A549 (cell line): Measurements from ENCODE around the gene MGLL. TPM values are rescaled to one million over a fixed set of nuclear protein-coding genes. Genes with fewer than 3 reads are reported as not detected.

Experiments used
- ATAC-seq, 2 experiments: fragments of 200-7000 bp in 1 of 2; fragments of >200 bp in 1 of 2; cut with Nextera tagmentation in 1 of 2; cut with Tn5 transposase in 1 of 2; 3 replicates each; pipeline versions ENCODE4 v1.8.0 to v1.9.1; 2018 to 2020; ENCODE audit warnings: mild to moderate bottlenecking in 1 of 2, moderate library complexity in 1 of 2
- CTCF ChIA-PET: fragments of 300-600 bp; sonication (Branson Sonifier 250); formaldehyde crosslinking; extraction: SDS; loops from one replicate; lab custom pipeline; 2021; ENCODE audit warnings: antibody characterized with exemption, inconsistent platforms; lab: Yijun Ruan, JAX
- POLR2A ChIA-PET: fragments of 350-600 bp; formaldehyde crosslinking; extraction: SDS; loops from one replicate; lab custom pipeline; 2021; ENCODE audit warnings: antibody characterized with exemption, inconsistent platforms; lab: Yijun Ruan, JAX
- DNase-seq, 2 experiments: peaks; one replicate each; pipeline versions ENCODE4 v3.0.0 to v3.0.0-alpha.2; 2011 to 2016; ENCODE audit warnings: low read depth in 1 of 2, low spot score in 1 of 2
- FAIRE-seq: peaks from 2 replicates; lab custom pipeline; 2011; peaks lifted over from hg19 to GRCh38; lab: Jason Lieb, UNC
- H3K27ac ChIP-seq, 2 experiments: fragments of >200 bp; sonication (Bioruptor Twin); formaldehyde crosslinking; 3 replicates each; pipeline ENCODE4 v1.5.1; 2016 to 2017
- H3K4me1 ChIP-seq: fragments of >200 bp; sonication (Bioruptor Twin); formaldehyde crosslinking; 3 replicates; pipeline ENCODE4 v1.6.1; 2016
- H3K4me2 ChIP-seq: fragments of >200 bp; sonication (Bioruptor Twin); formaldehyde crosslinking; 3 replicates; pipeline ENCODE4 v1.6.1; 2016
- H3K4me3 ChIP-seq: fragments of >200 bp; sonication (Bioruptor Twin); formaldehyde crosslinking; 3 replicates; pipeline ENCODE4 v1.5.1; 2016
- H3K9me3 ChIP-seq: fragments of >200 bp; sonication (Bioruptor Twin); formaldehyde crosslinking; 3 replicates; pipeline ENCODE4 v1.6.1; 2016
- BHLHE40 ChIP-seq: IDR thresholded peaks from 2 replicates; pipeline ENCODE4 v1.6.1; 2012; ENCODE audit warnings: low read depth, low read length, inconsistent platforms
- EHMT2 ChIP-seq: fragments of 200-600 bp; sonication (generic); IDR thresholded peaks from 2 replicates; pipeline ENCODE4 v1.6.1; 2016; ENCODE audit warnings: antibody characterized with exemption, low read depth, mild to moderate bottlenecking, moderate library complexity
- ESRRA ChIP-seq: fragments of 150-350 bp; IDR thresholded peaks from 2 replicates; pipeline ENCODE4 v1.6.1; 2014; ENCODE audit warnings: mild to moderate bottlenecking, low read length, borderline replicate concordance
- FOSL2 ChIP-seq, 2 experiments: fragments of 450-650 bp in 1 of 2; fragments of >200 bp in 1 of 2; sonication (Bioruptor Twin) in 1 of 2; formaldehyde crosslinking; IDR thresholded peaks; 2 replicates each; pipeline versions ENCODE4 v1.5.0 to v1.6.1; 2016 to 2020; ENCODE audit warnings: mild to moderate bottlenecking in 1 of 2, moderate library complexity in 1 of 2
- HEYL ChIP-seq: fragments of 250-450 bp; sonication (Bioruptor Pico); IDR thresholded peaks from 2 replicates; pipeline ENCODE4 v1.8.0; 2021; ENCODE audit warnings: mild to moderate bottlenecking, moderate library complexity
- JUN ChIP-seq, 2 experiments: fragments of >200 bp; sonication (Bioruptor Twin); formaldehyde crosslinking; IDR thresholded peaks; 2 replicates in 1 of 2; 3 replicates in 1 of 2; pipeline ENCODE4 v1.6.1; 2016 to 2017
- JUNB ChIP-seq: fragments of >200 bp; sonication (Bioruptor Twin); formaldehyde crosslinking; IDR thresholded peaks from 2 replicates; pipeline ENCODE4 v1.6.1; 2016
- KDM5A ChIP-seq: fragments of 200-600 bp; sonication (generic); IDR thresholded peaks from 2 replicates; pipeline ENCODE4 v1.6.1; 2016; ENCODE audit warnings: antibody characterized with exemption, mild to moderate bottlenecking
- MAFK ChIP-seq: fragments of 450-650 bp; IDR thresholded peaks from 2 replicates; pipeline ENCODE4 v1.6.1; 2014; ENCODE audit not compliant: partially characterized antibody
- MAZ ChIP-seq: fragments of 150-350 bp; IDR thresholded peaks from 2 replicates; pipeline ENCODE4 v1.6.1; 2014; ENCODE audit warnings: antibody characterized with exemption, low read depth, low read length, borderline replicate concordance
- POLR2A ChIP-seq: IDR thresholded peaks from 2 replicates; pipeline ENCODE4 v1.6.1; 2012; ENCODE audit warnings: mild to moderate bottlenecking, low read length
- RAD21 ChIP-seq, 2 experiments: fragments of >200 bp in 1 of 2; sonication (Bioruptor Twin) in 1 of 2; formaldehyde crosslinking in 1 of 2; IDR thresholded peaks in 1 of 2; conservative IDR thresholded peaks in 1 of 2; 2 replicates in 1 of 2; 3 replicates in 1 of 2; pipeline ENCODE4 v1.6.1; 2012 to 2018; ENCODE audit warnings: inconsistent platforms in 1 of 2
- RARB ChIP-seq: fragments of 250-450 bp; sonication (Bioruptor Pico); IDR thresholded peaks from 2 replicates; pipeline ENCODE4 v1.8.0; 2021; ENCODE audit warnings: mild to moderate bottlenecking, moderate library complexity
- RCOR1 ChIP-seq: fragments of 150-350 bp; IDR thresholded peaks from 2 replicates; pipeline ENCODE4 v1.6.1; 2014; ENCODE audit warnings: antibody characterized with exemption, low read length, low read depth
- RNF2 ChIP-seq: fragments of 200-600 bp; sonication (generic); IDR thresholded peaks from 2 replicates; pipeline ENCODE4 v1.6.1; 2016; ENCODE audit warnings: low read depth, mild to moderate bottlenecking, antibody characterized with exemption, moderate library complexity, borderline replicate concordance
- SMC3 ChIP-seq: fragments of >200 bp; sonication (Bioruptor Twin); formaldehyde crosslinking; IDR thresholded peaks from 3 replicates; pipeline ENCODE4 v1.6.1; 2018; ENCODE audit warnings: inconsistent platforms
- SREBF2 ChIP-seq: fragments of 450-650 bp; IDR thresholded peaks from 2 replicates; pipeline ENCODE4 v1.6.1; 2014; ENCODE audit warnings: mild to moderate bottlenecking, moderate library complexity
- WGBS: methylation state at CpG from one replicate; pipeline ENCODE4 v1.1.6; 2017; ENCODE audit errors: missing lambda C conversion rate; 5-methylcytosine and 5-hydroxymethylcytosine counted together
- polyA plus RNA-seq, 4 experiments: library from polyadenylated mRNA; depleted of rRNA in 3 of 4; stranded (reverse); fragments of >200 nt; fragmentation: RNase III in 1 of 4; extraction: RNeasy Plus Mini Kit Qiagen cat#74134 plus additional on column Dnase treatment in 1 of 4; gene quantifications; 2 replicates in 3 of 4; 3 replicates in 1 of 4; pipeline ENCODE4 v1.2.3, GENCODE V29; 2011 to 2017
- TF ChIP-seq, protein P1 (sequence below): fragments of 450-650 bp; IDR thresholded peaks from 2 replicates; pipeline ENCODE4 v1.6.1; 2014; ENCODE audit warnings: antibody characterized with exemption
- TF ChIP-seq, protein P2 (sequence below): fragments of 250-450 bp; sonication (Bioruptor Pico); IDR thresholded peaks from 2 replicates; pipeline ENCODE4 v1.5.0; 2020; ENCODE audit warnings: low read depth, mild to moderate bottlenecking, moderate library complexity
- TF ChIP-seq, protein P3 (sequence below): fragments of >200 bp; sonication (Bioruptor Twin); formaldehyde crosslinking; IDR thresholded peaks from 2 replicates; pipeline ENCODE4 v1.6.1; 2016
- TF ChIP-seq, protein P4 (sequence below): fragments of >200 bp; sonication (Bioruptor Twin); formaldehyde crosslinking; IDR thresholded peaks from 3 replicates; pipeline ENCODE4 v1.5.1; 2016
- TF ChIP-seq, protein P5 (sequence below): fragments of >200 bp; sonication (Bioruptor Twin); formaldehyde crosslinking; IDR thresholded peaks from 3 replicates; pipeline ENCODE4 v1.6.1; 2016
- TF ChIP-seq, protein P6 (sequence below): IDR thresholded peaks from 2 replicates; pipeline ENCODE4 v1.6.1; 2012; ENCODE audit warnings: low read depth, borderline replicate concordance

The MGLL gene
- polyA plus RNA-seq, 2 of the 4 experiments (the other 2 are of a cell fraction), result 38.5 to 41.5 TPM

DNA sequence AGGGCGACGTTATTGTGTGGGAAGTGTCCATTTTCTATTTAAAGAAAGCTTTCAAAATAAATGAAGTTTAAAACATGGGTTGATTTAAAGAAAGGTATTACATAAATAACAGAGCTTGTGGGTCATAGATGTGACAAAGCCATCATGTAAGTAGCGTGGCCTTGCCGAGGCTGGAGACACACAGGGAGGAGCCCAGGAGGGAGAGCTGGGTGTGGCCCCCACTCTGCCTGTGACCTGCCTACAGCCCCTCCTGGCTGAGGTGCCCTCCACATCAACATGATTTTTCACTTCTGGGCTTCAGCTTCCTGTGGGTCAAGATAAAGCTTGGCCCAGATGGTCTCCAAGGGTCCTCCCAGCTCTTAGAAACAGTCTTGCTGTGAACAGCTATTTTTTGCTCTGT lies 12.5 kb upstream of the MGLL start (continued):
- TF ChIP-seq SREBF2, result no peak
- TF ChIP-seq, protein P1, sequence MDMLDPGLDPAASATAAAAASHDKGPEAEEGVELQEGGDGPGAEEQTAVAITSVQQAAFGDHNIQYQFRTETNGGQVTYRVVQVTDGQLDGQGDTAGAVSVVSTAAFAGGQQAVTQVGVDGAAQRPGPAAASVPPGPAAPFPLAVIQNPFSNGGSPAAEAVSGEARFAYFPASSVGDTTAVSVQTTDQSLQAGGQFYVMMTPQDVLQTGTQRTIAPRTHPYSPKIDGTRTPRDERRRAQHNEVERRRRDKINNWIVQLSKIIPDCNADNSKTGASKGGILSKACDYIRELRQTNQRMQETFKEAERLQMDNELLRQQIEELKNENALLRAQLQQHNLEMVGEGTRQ, result no peak
- TF ChIP-seq, all 56 proteins: peak for 0

DNA sequence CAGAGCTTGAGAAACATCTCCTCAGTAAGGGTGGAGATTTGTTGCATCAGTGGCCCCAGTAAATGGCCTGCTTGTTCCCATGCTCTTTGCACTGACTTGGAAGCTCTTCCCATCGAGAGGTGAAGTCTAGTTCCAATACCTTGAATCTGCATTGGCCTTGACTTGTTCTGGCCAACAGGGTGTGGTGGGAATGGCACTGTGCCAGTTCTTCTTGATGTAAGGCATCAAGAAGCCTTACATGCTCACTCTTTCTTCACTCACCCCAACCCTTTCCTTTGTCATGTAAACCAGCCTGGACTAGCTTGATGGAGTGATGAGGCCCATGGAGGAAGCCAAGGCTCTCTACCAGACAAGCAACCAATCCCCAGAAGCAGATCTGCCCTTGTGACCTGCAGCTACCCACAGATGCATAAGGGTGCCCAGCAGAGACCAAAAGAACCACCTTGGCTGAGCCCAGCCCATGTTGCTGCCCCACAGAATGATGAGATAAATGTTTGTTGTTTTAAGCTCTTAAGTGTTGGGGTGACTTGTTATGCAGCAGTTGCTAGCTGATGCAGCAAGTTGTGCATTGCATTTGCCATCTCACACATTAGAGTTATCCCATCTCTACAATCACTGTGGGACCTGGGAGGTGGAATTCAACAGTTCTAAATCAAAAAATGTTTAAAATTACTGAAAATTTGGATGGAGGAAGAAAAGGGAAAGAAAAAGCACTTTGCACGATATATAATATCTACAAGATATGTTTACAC lies 11.1 kb upstream of the MGLL start:
- no peak overlapping the region for H3K4me2 ChIP-seq
- ChIA-PET POLR2A (no interaction called here), CTCF (interaction anchor here (1.0 to 1.9 kb wide), 3 partner anchors 14 to 181 kb away, joined by 3 to 6 read pairs (median 3); no protein-coding TSS in a partner anchor)
- no peak overlapping the region for H3K27ac ChIP-seq
- H3K4me1 ChIP-seq, result 0 out of 3 replicates have a peak, but pooled peaks cover 3% of the 10 kb centered on the region
- no peak overlapping the region for H3K4me3 ChIP-seq
- ATAC-seq, result no peak
- TF ChIP-seq ESRRA (no peak), RNF2 (no peak), FOSL2 (IDR thresholded peaks at IDR 0.05) (no peak), FOSL2 (CRISPR knock-in tag; IDR thresholded peaks at IDR 0.05) (no peak), RARB (CRISPR knock-in tag) (no peak), HEYL (CRISPR knock-in tag) (no peak), MAFK (no peak), RAD21 (conservative IDR thresholded peaks at IDR 0.05 in 1 of 2, IDR thresholded peaks at IDR 0.05 in 1 of 2) (no peak), MAZ (no peak), JUN (IDR thresholded peaks at IDR 0.05) (no peak)
- TF ChIP-seq, protein P2, sequence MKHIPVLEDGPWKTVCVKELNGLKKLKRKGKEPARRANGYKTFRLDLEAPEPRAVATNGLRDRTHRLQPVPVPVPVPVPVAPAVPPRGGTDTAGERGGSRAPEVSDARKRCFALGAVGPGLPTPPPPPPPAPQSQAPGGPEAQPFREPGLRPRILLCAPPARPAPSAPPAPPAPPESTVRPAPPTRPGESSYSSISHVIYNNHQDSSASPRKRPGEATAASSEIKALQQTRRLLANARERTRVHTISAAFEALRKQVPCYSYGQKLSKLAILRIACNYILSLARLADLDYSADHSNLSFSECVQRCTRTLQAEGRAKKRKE, result no peak
- TF ChIP-seq, protein P1, result no peak
- TF ChIP-seq, protein P3, sequence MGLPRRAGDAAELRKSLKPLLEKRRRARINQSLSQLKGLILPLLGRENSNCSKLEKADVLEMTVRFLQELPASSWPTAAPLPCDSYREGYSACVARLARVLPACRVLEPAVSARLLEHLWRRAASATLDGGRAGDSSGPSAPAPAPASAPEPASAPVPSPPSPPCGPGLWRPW, result no peak
- TF ChIP-seq, protein P4, sequence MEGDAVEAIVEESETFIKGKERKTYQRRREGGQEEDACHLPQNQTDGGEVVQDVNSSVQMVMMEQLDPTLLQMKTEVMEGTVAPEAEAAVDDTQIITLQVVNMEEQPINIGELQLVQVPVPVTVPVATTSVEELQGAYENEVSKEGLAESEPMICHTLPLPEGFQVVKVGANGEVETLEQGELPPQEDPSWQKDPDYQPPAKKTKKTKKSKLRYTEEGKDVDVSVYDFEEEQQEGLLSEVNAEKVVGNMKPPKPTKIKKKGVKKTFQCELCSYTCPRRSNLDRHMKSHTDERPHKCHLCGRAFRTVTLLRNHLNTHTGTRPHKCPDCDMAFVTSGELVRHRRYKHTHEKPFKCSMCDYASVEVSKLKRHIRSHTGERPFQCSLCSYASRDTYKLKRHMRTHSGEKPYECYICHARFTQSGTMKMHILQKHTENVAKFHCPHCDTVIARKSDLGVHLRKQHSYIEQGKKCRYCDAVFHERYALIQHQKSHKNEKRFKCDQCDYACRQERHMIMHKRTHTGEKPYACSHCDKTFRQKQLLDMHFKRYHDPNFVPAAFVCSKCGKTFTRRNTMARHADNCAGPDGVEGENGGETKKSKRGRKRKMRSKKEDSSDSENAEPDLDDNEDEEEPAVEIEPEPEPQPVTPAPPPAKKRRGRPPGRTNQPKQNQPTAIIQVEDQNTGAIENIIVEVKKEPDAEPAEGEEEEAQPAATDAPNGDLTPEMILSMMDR, result no peak
- 54% methylated on average over 2 of the region's 2 CpGs for WGBS
- DNase-seq, result no peak
- FAIRE-seq, result no peak
- peaks cover 20% of the 10 kb centered on the region for H3K9me3 ChIP-seq

DNA sequence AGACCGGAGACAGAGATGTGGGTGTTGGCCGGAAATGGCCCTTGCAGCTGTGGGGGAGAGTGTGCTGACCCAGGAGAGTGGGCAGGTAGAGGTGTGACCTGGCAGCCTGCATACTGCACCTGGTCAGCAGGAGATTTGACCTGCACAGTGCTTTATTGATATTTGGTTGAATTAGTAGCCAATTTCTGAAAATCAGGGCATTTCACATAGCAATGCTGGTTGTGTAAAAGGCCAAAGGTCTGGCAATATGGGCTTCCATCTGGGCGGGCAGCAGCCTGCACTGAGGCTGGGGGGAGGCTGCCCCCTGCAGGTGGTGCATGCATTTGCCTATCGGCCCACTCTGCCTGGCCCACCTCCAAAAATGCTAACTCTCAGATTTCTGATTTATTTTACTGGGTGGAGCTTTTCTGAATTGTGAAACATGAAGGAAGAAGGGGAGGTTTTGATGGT lies 9.4 kb upstream of the MGLL start:
- DNase-seq, result peak in 1 of 2 experiments; percentile 44
- ATAC-seq, result peak in 1 of 2 experiments; percentile 56; a peak in 2 of 6 replicates
- no peak overlapping the region for H3K4me2 ChIP-seq
- FAIRE-seq, result no peak
- ChIA-PET POLR2A (no interaction called here), CTCF (interaction anchor here (0.8 to 1.9 kb wide), 7 partner anchors 8 to 126 kb away, joined by 3 to 6 read pairs (median 3); no protein-coding TSS in a partner anchor)
- H3K27ac ChIP-seq, result no peak overlapping the region
- H3K4me1 ChIP-seq, result 0 out of 3 replicates have a peak, but pooled peaks cover 3% of the 10 kb centered on the region
- peaks cover 34% of the 10 kb centered on the region for H3K9me3 ChIP-seq
- H3K4me3 ChIP-seq, result no peak overlapping the region
- WGBS, result 52% methylated on average over 4 of the region's 4 CpGs
- TF ChIP-seq SMC3 (peak; percentile 24; the same call in 1 of the 3 replicates), RAD21 (conservative IDR thresholded peaks at IDR 0.05 in 1 of 2, IDR thresholded peaks at IDR 0.05 in 1 of 2) (peak; percentile 38 to 75; a peak in 3 of 5 replicates), EHMT2 (no peak), JUNB (no peak), SREBF2 (no peak), POLR2A (no peak), KDM5A (no peak), BHLHE40 (no peak), RCOR1 (no peak)
- TF ChIP-seq, protein P3, result no peak
- TF ChIP-seq, protein P5, sequence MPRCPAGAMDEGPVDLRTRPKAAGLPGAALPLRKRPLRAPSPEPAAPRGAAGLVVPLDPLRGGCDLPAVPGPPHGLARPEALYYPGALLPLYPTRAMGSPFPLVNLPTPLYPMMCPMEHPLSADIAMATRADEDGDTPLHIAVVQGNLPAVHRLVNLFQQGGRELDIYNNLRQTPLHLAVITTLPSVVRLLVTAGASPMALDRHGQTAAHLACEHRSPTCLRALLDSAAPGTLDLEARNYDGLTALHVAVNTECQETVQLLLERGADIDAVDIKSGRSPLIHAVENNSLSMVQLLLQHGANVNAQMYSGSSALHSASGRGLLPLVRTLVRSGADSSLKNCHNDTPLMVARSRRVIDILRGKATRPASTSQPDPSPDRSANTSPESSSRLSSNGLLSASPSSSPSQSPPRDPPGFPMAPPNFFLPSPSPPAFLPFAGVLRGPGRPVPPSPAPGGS, result no peak
- TF ChIP-seq, protein P6, sequence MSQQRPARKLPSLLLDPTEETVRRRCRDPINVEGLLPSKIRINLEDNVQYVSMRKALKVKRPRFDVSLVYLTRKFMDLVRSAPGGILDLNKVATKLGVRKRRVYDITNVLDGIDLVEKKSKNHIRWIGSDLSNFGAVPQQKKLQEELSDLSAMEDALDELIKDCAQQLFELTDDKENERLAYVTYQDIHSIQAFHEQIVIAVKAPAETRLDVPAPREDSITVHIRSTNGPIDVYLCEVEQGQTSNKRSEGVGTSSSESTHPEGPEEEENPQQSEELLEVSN, result no peak
- TF ChIP-seq, protein P4, result peak; percentile 31; the same call in 2 of the 3 replicates
